Activated CD8-positive, alpha-beta memory T cell treated with anti-CD3 and anti-CD28 coated beads for 36 hours (primary cell): ENCODE data around the gene ASCC3. TPM values are rescaled to one million over a fixed set of nuclear protein-coding genes. Genes with fewer than 3 reads are reported as not detected.
"Not testable (repeated sequence)": the region's sequence is repeated elsewhere in the genome, so short reads cannot be mapped to it uniquely, and the experiment has no call there.

Experiments
- CTCF ChIA-PET: fragments of 350-600 bp; sonication (Branson Sonifier 250); formaldehyde crosslinking; loops from one replicate; lab custom pipeline; 2021; ENCODE audit warnings: antibody characterized with exemption; lab: Charles Lee
- POLR2A ChIA-PET: fragments of 350-600 bp; sonication (Branson Sonifier 250); formaldehyde crosslinking; loops from one replicate; lab custom pipeline; 2021; ENCODE audit warnings: antibody characterized with exemption; lab: Charles Lee
- total RNA-seq, 2 experiments: library from RNA; stranded (reverse); gene quantifications; one replicate each; pipeline ENCODE4 v1.2.3, GENCODE V29; 2021

The ASCC3 gene
- total RNA-seq, 2 experiments from 2014 or later = 56.9 to 57.4 TPM

DNA sequence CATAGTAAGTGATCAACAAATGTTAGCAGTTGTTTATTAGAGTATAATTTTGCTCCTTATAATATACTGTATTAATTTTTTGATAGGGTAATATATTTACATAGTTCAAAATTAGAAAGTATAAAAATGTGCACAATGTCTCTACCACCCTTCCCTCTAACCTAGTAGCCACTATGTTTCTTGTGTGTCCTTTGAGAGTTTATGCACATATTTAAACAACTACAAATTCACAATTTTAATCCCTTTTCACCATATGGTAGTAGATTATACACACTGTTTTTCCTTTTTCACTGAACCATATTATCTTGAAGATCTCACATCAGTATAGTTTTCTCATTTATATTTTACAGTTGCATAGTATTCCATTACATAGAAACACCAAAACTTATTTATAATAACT lies 194.9 kb downstream of the ASCC3 start:
- ChIA-PET CTCF (no interaction called here), POLR2A (no interaction called here)

- POLR2A ChIA-PET = no interaction called here
- CTCF ChIA-PET = no interaction called here
Observed at GRCh38 chr6:100685747-100686146, 195.4 kb downstream of the ASCC3 start.

- POLR2A ChIA-PET = no interaction called here
- CTCF ChIA-PET = no interaction called here
Observed at GRCh38 chr6:100680163-100680562, 201.0 kb downstream of the ASCC3 start.

GRCh38 chr6:100678027-100678426 lies 203.1 kb downstream of the ASCC3 start:
- ChIA-PET CTCF (no interaction called here), POLR2A (no interaction called here)

- POLR2A ChIA-PET = no interaction called here
- CTCF ChIA-PET = no interaction called here
Observed at GRCh38 chr6:100677240-100677639, 203.9 kb downstream of the ASCC3 start.

GRCh38 chr6:100673641-100674040 lies 207.5 kb downstream of the ASCC3 start:
- ChIA-PET POLR2A (no interaction called here), CTCF (no interaction called here)

DNA sequence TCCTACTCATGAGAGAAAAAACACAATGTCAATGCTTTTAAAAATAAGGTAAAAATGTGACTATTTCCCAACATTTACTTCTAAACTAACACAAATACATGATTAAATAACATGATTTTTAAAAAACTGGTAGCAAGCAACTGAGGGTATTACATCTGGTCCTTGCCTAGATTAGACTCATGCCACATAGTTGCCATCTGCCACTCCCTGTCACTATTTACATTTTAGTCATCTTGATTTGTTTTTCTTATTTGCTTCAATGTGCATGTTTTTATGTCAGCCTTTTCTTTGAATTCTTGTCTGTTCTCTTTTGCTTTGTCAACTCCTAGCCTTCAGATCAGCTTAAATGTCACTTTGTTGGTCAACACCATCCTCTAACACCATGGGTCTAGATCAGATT lies 209.4 kb downstream of the ASCC3 start:
- POLR2A ChIA-PET = no interaction called here
- CTCF ChIA-PET = no interaction called here

- ChIA-PET POLR2A (no interaction called here), CTCF (no interaction called here)
Observed at GRCh38 chr6:100670056-100670455, 211.1 kb downstream of the ASCC3 start.

DNA sequence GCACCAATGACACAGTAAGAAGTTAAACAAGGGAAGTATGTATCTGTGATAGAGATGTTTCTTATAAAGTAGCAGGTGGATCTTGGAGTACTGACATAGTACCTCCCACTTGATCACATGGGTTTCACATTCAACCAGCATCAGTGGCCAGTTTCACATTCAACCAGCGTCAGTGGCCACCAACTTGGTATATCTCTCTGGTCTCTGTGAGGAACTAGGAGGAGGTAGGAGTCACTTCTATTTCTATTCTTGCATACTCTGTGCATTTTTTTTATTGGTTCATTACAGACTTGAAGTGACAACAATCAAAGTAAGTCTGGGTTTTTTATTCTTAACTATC lies 216.1 kb downstream of the ASCC3 start:
- POLR2A ChIA-PET = no interaction called here
- CTCF ChIA-PET = no interaction called here

DNA sequence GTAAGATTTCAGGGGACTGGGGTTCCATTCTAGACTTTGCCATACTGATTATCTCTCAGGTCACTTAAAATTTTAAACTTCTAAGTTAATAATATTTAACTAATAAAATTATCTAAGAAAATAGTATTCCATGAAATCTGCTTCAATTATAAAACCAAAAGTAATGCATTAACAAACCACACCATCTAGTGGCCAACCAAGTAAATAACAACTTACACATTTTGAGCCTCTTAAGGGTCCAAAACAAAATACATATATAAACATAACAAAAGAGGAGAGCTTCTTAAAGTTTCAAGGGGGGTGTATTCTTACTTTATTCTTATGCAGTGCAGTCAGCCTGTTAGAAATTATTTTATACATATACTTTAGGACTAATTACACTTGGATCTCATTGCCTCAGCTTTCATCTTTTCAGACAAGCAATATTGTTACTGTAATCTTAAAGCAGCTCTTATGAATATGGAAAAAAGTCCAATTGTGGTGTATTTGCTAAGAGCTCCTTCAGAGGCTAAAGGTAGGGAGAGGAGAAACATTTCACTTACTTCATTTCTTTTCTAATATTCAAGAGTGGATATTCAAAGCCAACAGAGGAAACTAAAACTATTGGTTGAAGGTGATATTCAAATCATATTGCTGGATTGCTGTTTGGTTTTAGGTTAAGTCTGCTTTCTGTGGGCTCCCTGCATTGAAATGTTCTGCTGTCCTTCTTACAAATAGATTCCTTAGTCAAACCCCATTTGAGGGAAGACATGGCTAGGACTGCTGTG lies 216.7 kb downstream of the ASCC3 start:
- ChIA-PET POLR2A (no interaction called here), CTCF (no interaction called here)

GRCh38 chr6:100663219-100663863 lies 217.8 kb downstream of the ASCC3 start:
- ChIA-PET POLR2A (no interaction called here), CTCF (interaction anchor here (0.6 kb wide), 1 partner anchor 185 kb away, joined by 4 read pairs; no protein-coding TSS in a partner anchor)

- CTCF ChIA-PET = no interaction called here
- POLR2A ChIA-PET = no interaction called here
Observed at GRCh38 chr6:100662264-100662663, 218.9 kb downstream of the ASCC3 start.

- ChIA-PET POLR2A (no interaction called here), CTCF (no interaction called here)
Observed at GRCh38 chr6:100658486-100658885, 222.6 kb downstream of the ASCC3 start.

DNA sequence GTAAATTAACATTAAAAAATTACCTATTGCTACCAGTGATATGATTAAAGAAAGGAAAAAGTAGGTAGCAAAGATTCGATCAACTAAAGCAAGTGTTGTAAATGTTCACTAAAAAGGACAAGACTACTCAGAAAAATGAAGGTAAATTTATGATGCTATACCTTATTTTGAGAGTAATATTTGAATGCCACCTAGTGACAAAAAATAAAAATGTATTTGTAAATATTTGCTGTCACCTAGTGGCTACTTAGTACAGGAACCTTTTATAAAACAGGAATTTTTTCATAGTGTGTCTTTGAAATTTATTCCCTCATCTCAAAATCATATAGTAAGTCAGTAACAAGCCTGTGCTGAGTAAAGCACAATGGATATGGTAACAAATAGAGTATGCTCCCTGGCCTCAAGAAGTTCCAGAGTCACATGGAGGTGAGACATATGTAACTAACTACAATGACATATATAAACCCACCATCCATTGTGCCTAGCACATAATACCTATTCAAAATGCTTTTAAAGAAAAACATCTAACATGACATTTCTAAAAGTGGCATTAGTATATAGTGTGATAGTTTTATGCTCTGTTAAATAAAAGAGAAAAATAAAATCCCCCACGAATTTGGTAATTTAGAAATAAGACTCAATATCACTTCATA lies 223.3 kb downstream of the ASCC3 start:
- ChIA-PET POLR2A (no interaction called here), CTCF (no interaction called here)

DNA sequence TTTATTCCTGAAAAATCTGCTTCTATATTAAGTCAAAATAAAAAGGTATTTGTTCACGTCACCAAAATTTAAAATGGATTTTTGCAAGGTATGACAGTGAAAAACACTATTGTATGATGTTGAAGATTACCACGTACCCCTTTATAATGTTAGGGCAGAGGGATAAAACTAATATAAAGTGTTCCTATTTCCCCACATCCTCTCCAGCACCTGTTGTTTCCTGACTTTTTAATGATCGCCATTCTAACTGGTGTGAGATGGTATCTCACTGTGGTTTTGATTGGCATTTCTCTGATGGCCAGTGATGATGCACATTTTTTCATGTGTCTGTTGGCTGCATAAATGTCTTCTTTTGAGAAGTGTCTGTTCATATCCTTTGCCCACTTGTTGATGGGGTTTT lies 240.0 kb downstream of the ASCC3 start:
- POLR2A ChIA-PET, CTCF ChIA-PET: not testable (repeated sequence)

GRCh38 chr6:100633096-100633777 lies 247.9 kb downstream of the ASCC3 start:
- CTCF ChIA-PET = no interaction called here
- POLR2A ChIA-PET = no interaction called here

DNA sequence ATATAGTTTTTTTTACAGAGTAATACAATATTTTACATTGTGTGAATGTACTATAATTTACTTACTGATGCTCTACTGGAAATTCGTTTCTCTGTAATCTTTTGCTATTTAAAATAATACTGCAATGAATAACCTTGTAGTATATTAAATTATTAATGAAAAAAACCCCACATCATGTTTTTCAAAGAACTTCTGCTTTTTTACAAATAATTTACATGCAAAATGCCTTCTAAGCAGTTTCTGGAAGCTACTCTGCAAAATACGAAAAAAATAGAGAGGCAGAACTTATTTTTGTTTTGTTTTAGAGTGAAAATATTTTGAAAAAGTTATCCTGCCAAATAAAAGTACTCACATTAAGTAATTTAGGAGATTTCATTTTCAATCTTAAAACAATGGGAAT lies 250.6 kb downstream of the ASCC3 start:
- ChIA-PET POLR2A (no interaction called here), CTCF (no interaction called here)

DNA sequence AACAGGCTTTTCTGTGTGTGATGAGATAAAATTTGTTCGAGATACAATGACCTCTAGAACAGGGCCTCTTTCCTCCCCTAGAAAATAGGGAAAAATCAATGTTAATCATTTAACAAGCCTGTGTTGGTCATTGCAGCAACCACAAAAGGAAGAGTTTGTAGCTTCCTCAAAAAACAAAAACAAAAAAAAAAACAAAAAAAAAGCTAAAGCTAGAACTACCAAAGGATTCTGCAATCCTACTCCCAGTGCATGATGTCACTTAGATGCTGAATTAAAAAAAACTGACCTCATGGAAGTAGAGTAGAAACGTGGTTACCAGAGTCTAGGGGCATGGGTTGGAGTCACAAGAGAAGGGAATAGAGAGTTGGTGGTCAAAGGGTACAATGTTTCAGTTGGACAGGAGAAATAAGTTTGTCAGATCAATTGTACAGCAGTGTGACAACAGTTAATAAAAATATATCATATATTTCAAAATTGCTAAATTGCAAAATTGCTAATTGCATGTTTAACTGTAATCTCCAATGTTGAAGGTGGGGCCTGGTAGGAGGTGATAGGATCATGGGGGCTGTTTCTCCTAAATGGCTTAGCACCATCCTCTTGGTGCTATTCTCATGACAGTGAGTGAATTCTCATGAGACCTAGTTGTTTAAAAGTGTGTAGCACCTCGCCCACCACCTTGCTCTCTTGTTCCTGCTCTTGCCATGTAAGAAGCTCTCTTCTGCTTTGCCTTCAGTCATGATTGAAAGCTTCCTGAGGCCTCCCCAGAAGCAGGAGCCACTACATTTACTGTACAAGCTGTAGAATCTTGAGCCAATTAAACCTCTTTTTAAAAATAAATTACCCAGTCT lies 253.0 kb downstream of the ASCC3 start:
- CTCF ChIA-PET = no interaction called here
- POLR2A ChIA-PET = no interaction called here

DNA sequence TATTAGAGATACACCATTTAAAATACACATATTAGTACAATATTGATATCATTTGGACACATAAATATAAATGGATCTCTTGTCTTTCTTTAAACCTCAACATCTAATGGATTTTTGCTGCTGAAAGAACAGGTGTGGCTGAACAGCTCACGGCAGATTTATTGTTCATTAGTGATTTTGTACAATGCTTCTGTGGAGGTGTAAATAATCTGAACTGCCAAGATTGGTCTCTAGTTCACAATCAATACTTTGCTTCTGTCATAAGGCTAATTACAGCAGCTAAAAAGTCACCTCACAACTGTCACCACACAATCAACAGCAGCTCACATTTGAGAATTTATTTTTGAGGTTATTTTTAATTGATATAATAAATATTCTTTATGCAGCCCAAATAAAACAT lies 254.4 kb downstream of the ASCC3 start:
- CTCF ChIA-PET = no interaction called here
- POLR2A ChIA-PET = no interaction called here
